GM18526 (cell line): ENCODE data around the gene DNAJC22.

ENCODE experiments used
- POLR2A ChIP-seq: IDR thresholded peaks from 3 replicates; pipeline ENCODE4 v1.6.1; 2011; ENCODE audit not compliant: insufficient read length; ENCODE audit errors: extremely low read depth

DNAJC22 gene

GRCh38 chr12:49340095-49340870 lies 6.4 kb upstream of the DNAJC22 start:
- TF ChIP-seq POLR2A = no peak

- no peak for TF ChIP-seq POLR2A
These were observed 5.5 kb upstream of the DNAJC22 start for GRCh38 chr12:49340971-49341776.

- TF ChIP-seq POLR2A = no peak
These were observed 5.0 kb upstream of the DNAJC22 start for GRCh38 chr12:49341777-49342065.

- no peak for TF ChIP-seq POLR2A
These were observed 4.4 kb upstream of the DNAJC22 start for GRCh38 chr12:49342066-49342913.

- no peak for TF ChIP-seq POLR2A
These were observed 3.6 kb upstream of the DNAJC22 start for GRCh38 chr12:49342914-49343731.

- no peak for TF ChIP-seq POLR2A
These were observed 2.1 kb upstream of the DNAJC22 start for GRCh38 chr12:49344486-49345050.

- TF ChIP-seq POLR2A = no peak
These were observed 1.4 kb upstream of the DNAJC22 start for GRCh38 chr12:49345051-49345824.

- no peak for TF ChIP-seq POLR2A
These were observed 646 bp upstream of the DNAJC22 start for GRCh38 chr12:49345825-49346658.

- TF ChIP-seq POLR2A = no peak
These were observed 864 bp downstream of the DNAJC22 start for GRCh38 chr12:49347311-49348193.

- no peak for TF ChIP-seq POLR2A
These were observed 2.1 kb downstream of the DNAJC22 start for GRCh38 chr12:49348781-49349180.

- TF ChIP-seq POLR2A = no peak
These were observed 2.6 kb downstream of the DNAJC22 start for GRCh38 chr12:49349266-49349665.

- TF ChIP-seq POLR2A = no peak
These were observed 5.7 kb downstream of the DNAJC22 start for GRCh38 chr12:49352351-49352750.
